IPS-20b (cell line): ENCODE measurements around the gene BRSK2.

Experiments used
- H3K27ac ChIP-seq: one replicate; pipeline ENCODE4 v1.5.1; 2013; ENCODE audit warnings: low read length
- H3K27me3 ChIP-seq: 2 replicates; pipeline ENCODE4 v1.6.1; 2013; ENCODE audit warnings: mild to moderate bottlenecking, low read length, inconsistent platforms; ENCODE audit not compliant: insufficient read depth
- H3K36me3 ChIP-seq: 2 replicates; pipeline ENCODE4 v1.6.1; 2013; ENCODE audit warnings: low read depth, mild to moderate bottlenecking, inconsistent platforms, low read length, moderate library complexity; ENCODE audit not compliant: insufficient read depth
- H3K4me1 ChIP-seq: 2 replicates; pipeline ENCODE4 v1.6.1; 2013; ENCODE audit warnings: mild to moderate bottlenecking, control low read depth, inconsistent platforms, low read length, moderate library complexity; ENCODE audit not compliant: insufficient read depth
- H3K4me3 ChIP-seq: 2 replicates; pipeline ENCODE4 v1.5.1; 2013; ENCODE audit warnings: mild to moderate bottlenecking, low read length, inconsistent platforms
- H3K9ac ChIP-seq: 2 replicates; pipeline ENCODE4 v1.6.1; 2013; ENCODE audit warnings: low read depth, mild to moderate bottlenecking, inconsistent platforms, low read length, moderate library complexity
- H3K9me3 ChIP-seq: 2 replicates; pipeline ENCODE4 v1.6.1; 2013; ENCODE audit warnings: mild to moderate bottlenecking, low read depth, low read length, inconsistent platforms; ENCODE audit not compliant: insufficient read depth

BRSK2 gene

GRCh38 chr11:1448882-1449281, 59.1 kb downstream of the BRSK2 start:
- H3K9me3 ChIP-seq: no peaks in the 10 kb centered on the region
- no peak overlapping the region for H3K27ac ChIP-seq
- no peak overlapping the region for H3K9ac ChIP-seq
- no peaks in the 10 kb centered on the region for H3K4me1 ChIP-seq
- no peak overlapping the region for H3K4me3 ChIP-seq
- H3K27me3 ChIP-seq: no peaks in the 10 kb centered on the region
- H3K36me3 ChIP-seq: no peaks in the 10 kb centered on the region

GRCh38 chr11:1449490-1450243, 59.9 kb downstream of the BRSK2 start:
- H3K4me1 ChIP-seq: no peaks in the 10 kb centered on the region
- no peak overlapping the region for H3K4me3 ChIP-seq
- no peaks in the 10 kb centered on the region for H3K27me3 ChIP-seq
- H3K9ac ChIP-seq: no peak overlapping the region
- no peak overlapping the region for H3K27ac ChIP-seq
- H3K36me3 ChIP-seq: no peaks in the 10 kb centered on the region
- no peaks in the 10 kb centered on the region for H3K9me3 ChIP-seq

GRCh38 chr11:1450344-1450875, 60.7 kb downstream of the BRSK2 start:
- Histone ChIP-seq H3K9me3 (no peaks in the 10 kb centered on the region), H3K4me1 (no peaks in the 10 kb centered on the region), H3K4me3 (no peak overlapping the region), H3K27me3 (no peaks in the 10 kb centered on the region), H3K9ac (no peak overlapping the region), H3K27ac (no peak overlapping the region), H3K36me3 (no peaks in the 10 kb centered on the region)

GRCh38 chr11:1450949-1451710, 61.4 kb downstream of the BRSK2 start:
- Histone ChIP-seq H3K36me3 (no peaks in the 10 kb centered on the region), H3K27ac (no peak overlapping the region), H3K9ac (no peak overlapping the region), H3K4me1 (no peaks in the 10 kb centered on the region), H3K9me3 (no peaks in the 10 kb centered on the region), H3K4me3 (no peak overlapping the region), H3K27me3 (no peaks in the 10 kb centered on the region)

GRCh38 chr11:1451781-1452470, 62.2 kb downstream of the BRSK2 start:
- no peaks in the 10 kb centered on the region for H3K36me3 ChIP-seq
- H3K27me3 ChIP-seq: no peaks in the 10 kb centered on the region
- no peak overlapping the region for H3K4me3 ChIP-seq
- H3K27ac ChIP-seq: no peak overlapping the region
- no peaks in the 10 kb centered on the region for H3K4me1 ChIP-seq
- no peaks in the 10 kb centered on the region for H3K9me3 ChIP-seq
- H3K9ac ChIP-seq: no peak overlapping the region

- H3K27me3 ChIP-seq: no peaks in the 10 kb centered on the region
- no peak overlapping the region for H3K4me3 ChIP-seq
- no peaks in the 10 kb centered on the region for H3K4me1 ChIP-seq
- H3K9me3 ChIP-seq: no peaks in the 10 kb centered on the region
- H3K9ac ChIP-seq: no peak overlapping the region
- H3K36me3 ChIP-seq: no peaks in the 10 kb centered on the region
- H3K27ac ChIP-seq: no peak overlapping the region
Measured at GRCh38 chr11:1452744-1453143, 63.0 kb downstream of the BRSK2 start.

GRCh38 chr11:1453611-1454034, 63.9 kb downstream of the BRSK2 start:
- Histone ChIP-seq H3K9ac (no peak overlapping the region), H3K4me3 (no peak overlapping the region), H3K27ac (no peak overlapping the region), H3K4me1 (no peaks in the 10 kb centered on the region), H3K9me3 (no peaks in the 10 kb centered on the region), H3K36me3 (no peaks in the 10 kb centered on the region), H3K27me3 (no peaks in the 10 kb centered on the region)

- no peaks in the 10 kb centered on the region for H3K9me3 ChIP-seq
- no peak overlapping the region for H3K9ac ChIP-seq
- no peaks in the 10 kb centered on the region for H3K4me1 ChIP-seq
- H3K4me3 ChIP-seq: no peak overlapping the region
- no peaks in the 10 kb centered on the region for H3K27me3 ChIP-seq
- no peak overlapping the region for H3K27ac ChIP-seq
- no peaks in the 10 kb centered on the region for H3K36me3 ChIP-seq
Measured at GRCh38 chr11:1454576-1454975, 64.8 kb downstream of the BRSK2 start.

- no peaks in the 10 kb centered on the region for H3K36me3 ChIP-seq
- H3K27me3 ChIP-seq: no peaks in the 10 kb centered on the region
Measured at GRCh38 chr11:1455032-1455762, 65.5 kb downstream of the BRSK2 start.

GRCh38 chr11:1455763-1456060, 66.0 kb downstream of the BRSK2 start:
- Histone ChIP-seq H3K27me3 (no peaks in the 10 kb centered on the region), H3K36me3 (no peaks in the 10 kb centered on the region), H3K4me3 (no peak overlapping the region), H3K9me3 (no peaks in the 10 kb centered on the region), H3K9ac (no peak overlapping the region), H3K4me1 (no peaks in the 10 kb centered on the region), H3K27ac (no peak overlapping the region)

More at GRCh38 chr11:1455032-1455762, 65.5 kb downstream of the BRSK2 start:
- H3K27ac ChIP-seq: no peak overlapping the region
- no peak overlapping the region for H3K9ac ChIP-seq
- no peaks in the 10 kb centered on the region for H3K9me3 ChIP-seq
- H3K4me3 ChIP-seq: no peak overlapping the region
- no peaks in the 10 kb centered on the region for H3K4me1 ChIP-seq

GRCh38 chr11:1456176-1456575, 66.4 kb downstream of the BRSK2 start:
- H3K9ac ChIP-seq: no peak overlapping the region
- no peaks in the 10 kb centered on the region for H3K36me3 ChIP-seq
- no peaks in the 10 kb centered on the region for H3K4me1 ChIP-seq

More at GRCh38 chr11:1456176-1456575, 66.4 kb downstream of the BRSK2 start:
- H3K27me3 ChIP-seq: no peaks in the 10 kb centered on the region
- no peak overlapping the region for H3K4me3 ChIP-seq
- no peak overlapping the region for H3K27ac ChIP-seq
- no peaks in the 10 kb centered on the region for H3K9me3 ChIP-seq
